WTC11 (cell line): ENCODE results near the gene TSSC4.

Source experiments
- CTCF ChIP-seq: fragments of 200-600 bp; IDR thresholded peaks from 2 replicates; pipeline ENCODE4 v1.8.0; 2022; ENCODE audit warnings: antibody characterized with exemption
- NR2C2 ChIP-seq: sonication (generic); formaldehyde crosslinking; IDR thresholded peaks from 2 replicates; pipeline ENCODE4 v1.8.0; 2022; ENCODE audit warnings: mild to moderate bottlenecking, missing genetic modification reagents
- ZNF512 ChIP-seq: sonication (generic); formaldehyde crosslinking; IDR thresholded peaks from 2 replicates; pipeline ENCODE4 v1.8.1; 2022; ENCODE audit warnings: missing genetic modification reagents, borderline replicate concordance

DNA sequence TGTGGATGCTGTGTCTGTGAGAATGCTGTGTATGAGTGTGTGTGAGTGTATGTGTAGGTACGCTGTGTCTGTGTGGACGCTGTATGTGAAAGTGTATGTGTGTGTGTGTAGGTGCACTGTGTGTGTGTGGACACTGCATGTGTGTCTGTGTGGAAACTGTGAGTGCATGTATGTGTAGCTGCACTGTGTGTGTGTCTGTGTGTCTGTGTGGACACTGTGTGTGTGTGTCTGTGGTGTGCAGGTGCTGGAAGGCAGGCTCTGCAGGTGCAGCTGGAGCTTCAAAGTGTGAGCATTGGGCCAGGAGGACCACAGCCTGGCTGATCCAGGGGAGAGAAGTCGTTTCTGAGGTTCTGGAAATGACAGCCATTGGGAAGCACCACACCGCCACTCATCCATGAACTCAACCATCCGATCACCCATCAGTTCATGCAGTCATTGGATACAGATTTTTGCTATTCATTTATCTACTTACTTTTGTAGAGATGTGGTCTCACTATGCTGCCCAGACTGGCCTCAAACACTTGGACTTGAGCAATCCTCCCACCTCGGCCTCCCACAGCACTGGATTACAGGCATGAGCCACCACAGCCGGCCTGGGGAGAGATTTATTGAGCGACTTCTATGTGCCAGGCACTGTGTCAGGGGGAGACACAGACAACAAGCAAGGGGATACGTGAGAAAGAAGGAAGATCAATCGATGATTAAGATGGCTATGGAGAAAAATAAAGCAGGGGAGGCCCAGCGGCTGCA, 34.1 kb downstream of the TSSC4 start:
- TF ChIP-seq CTCF: no peak
- TF ChIP-seq ZNF512 (CRISPR knock-in tag): no peak
- no peak for TF ChIP-seq NR2C2 (CRISPR knock-in tag)
